ENCODE data around the gene U2AF2.

The U2AF2 gene

DNA sequence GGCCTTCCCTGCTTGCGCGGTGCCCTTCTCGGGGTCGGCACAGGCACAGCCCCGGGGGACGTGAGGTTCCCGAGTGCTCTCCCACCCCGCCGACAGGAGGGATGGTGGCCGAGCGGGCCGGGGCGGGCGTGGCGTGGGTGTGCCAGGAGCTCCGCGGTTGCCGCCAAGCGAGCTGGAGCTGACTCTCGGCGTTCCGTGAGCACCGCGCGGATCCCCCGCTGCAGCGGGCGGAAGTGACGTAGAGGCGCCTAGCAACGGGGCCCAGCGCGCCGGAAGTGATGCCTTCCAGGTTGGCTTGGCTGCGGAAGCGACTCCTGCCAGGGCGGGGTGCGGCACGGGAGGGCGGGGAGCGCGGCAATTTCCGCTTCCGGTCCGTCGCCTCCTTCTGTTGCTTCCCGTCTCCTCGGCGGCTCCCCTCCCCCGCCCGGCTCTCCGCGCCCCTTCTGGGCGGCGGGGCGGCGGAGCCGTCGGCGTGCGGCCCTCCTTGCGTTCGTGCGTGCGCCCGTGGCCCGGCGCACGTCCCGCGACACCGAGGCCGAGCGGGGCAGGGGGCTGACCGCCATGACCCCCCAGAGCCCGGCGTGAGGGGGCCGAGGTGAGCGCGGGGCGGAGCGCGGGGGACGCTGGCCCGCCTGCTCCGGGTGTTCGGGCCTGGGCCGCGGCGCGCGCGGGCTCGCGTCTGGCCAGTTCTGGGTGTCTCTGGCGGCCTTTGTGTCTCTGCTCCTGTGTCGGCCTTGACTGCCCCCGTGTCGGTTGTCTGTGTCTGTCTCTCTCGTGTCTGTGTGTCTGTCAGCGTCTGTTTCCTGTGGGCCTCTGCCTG, 20.2 kb downstream of the U2AF2 start, which contains the start of gene EPN1:
Gene EPN1 (plus strand): TSS at position 386 of the 820 bp plus-strand sequence. CDS start 3,402 bp downstream, outside the sequence.
- TF ChIP-seq, protein P1, sequence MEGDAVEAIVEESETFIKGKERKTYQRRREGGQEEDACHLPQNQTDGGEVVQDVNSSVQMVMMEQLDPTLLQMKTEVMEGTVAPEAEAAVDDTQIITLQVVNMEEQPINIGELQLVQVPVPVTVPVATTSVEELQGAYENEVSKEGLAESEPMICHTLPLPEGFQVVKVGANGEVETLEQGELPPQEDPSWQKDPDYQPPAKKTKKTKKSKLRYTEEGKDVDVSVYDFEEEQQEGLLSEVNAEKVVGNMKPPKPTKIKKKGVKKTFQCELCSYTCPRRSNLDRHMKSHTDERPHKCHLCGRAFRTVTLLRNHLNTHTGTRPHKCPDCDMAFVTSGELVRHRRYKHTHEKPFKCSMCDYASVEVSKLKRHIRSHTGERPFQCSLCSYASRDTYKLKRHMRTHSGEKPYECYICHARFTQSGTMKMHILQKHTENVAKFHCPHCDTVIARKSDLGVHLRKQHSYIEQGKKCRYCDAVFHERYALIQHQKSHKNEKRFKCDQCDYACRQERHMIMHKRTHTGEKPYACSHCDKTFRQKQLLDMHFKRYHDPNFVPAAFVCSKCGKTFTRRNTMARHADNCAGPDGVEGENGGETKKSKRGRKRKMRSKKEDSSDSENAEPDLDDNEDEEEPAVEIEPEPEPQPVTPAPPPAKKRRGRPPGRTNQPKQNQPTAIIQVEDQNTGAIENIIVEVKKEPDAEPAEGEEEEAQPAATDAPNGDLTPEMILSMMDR (IDR thresholded peaks at IDR 0.05; ENCODE audit: low read depth, low read length): no peak
- H3K4me3 ChIP-seq (ENCODE audit: low read depth, low read length): peak within 1 kb of the TSS; percentile 94

DNA sequence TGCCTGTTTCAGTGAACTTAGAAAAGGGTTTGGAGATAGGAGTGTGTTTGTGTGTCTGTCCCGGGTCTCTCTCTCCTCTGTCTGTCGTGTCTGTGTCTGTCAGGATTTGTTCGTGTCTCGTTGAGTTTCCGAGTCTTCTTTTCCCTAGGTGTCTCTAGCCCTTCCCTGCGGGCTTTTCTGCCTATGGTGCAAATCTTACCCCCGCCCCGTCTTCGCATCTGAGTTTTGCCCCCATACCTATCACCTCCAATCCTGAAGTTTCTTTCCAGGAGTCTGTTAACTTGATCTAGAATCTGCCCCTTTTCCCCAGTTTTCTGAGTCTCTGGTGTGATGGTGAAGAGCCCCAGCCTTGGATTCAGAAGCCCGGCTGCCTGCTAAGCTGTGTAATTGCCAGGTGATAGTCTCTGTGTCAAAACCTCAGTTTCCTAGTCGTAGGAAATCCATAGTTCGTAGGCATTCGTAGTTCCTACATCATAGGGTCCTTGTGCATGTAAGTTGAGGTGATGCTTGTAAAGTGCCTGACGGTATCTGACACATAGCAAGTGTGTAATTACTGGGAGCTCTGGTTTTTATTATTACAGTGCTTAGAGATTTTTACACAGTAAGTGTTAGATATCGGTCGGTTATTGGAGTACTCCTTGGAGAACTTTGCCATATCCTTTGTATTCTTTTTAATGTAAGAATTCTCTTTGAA, 21.0 kb downstream of the U2AF2 start:
- TF ChIP-seq, protein P1 (IDR thresholded peaks at IDR 0.05; ENCODE audit: low read depth, low read length): no peak
- peak overlapping the region; percentile 94 for H3K4me3 ChIP-seq (ENCODE audit: low read depth, low read length)

DNA sequence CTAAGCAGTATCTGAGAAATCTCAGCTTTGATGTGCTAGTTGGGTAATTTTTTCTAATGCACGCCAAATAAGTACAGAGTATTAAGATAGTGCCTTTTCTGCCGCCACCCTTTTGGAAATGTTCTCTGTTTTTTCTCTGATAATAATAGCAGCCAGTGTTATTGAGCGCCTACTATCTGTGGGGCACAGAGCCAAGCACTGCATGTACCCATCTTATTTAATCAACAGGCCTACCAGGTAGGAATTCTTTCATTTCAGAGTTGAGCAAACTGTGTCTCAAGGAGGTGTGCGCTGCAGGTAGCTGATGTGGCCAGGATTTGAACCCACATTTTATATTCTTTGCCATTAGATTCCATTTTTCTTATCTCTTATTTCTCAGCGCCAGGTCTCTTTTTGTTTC, 21.5 kb downstream of the U2AF2 start:
- TF ChIP-seq, protein P1 (IDR thresholded peaks at IDR 0.05; ENCODE audit: low read depth, low read length): no peak
- H3K4me3 ChIP-seq (ENCODE audit: low read depth, low read length): peak overlapping the region; percentile 94

DNA sequence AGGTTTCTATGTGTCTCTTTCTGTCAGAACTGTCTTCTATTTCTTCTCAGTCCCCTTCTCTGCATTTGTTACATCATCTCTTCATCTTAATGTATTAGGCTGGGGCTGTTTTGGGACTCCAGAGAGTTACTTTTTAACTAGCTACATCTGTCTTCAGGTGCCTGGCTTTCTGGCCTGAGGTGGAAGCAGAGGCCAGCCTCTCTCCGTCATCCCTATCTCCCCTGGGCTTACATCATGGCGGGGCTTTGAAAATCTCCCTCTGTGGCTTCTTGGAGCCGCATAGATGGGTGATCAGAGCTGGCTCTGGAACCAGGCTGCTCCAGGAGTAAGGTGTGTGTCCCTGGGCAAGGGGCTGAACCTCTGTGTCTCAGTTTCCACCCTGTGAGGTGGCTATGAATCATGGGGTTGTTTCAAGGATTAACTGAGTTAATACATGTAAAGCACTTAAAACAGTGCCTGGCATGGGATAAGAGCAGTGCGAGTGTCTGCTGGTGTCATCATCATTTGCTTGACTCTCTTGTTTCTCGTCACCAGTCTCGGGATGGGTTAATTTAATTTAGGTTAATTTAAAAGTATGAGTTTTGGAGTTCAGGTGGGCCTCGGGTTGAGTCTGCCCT, 22.2 kb downstream of the U2AF2 start:
- H3K4me3 ChIP-seq (ENCODE audit: low read depth, low read length): no peak overlapping the region
- TF ChIP-seq, protein P1 (IDR thresholded peaks at IDR 0.05; ENCODE audit: low read depth, low read length): no peak

DNA sequence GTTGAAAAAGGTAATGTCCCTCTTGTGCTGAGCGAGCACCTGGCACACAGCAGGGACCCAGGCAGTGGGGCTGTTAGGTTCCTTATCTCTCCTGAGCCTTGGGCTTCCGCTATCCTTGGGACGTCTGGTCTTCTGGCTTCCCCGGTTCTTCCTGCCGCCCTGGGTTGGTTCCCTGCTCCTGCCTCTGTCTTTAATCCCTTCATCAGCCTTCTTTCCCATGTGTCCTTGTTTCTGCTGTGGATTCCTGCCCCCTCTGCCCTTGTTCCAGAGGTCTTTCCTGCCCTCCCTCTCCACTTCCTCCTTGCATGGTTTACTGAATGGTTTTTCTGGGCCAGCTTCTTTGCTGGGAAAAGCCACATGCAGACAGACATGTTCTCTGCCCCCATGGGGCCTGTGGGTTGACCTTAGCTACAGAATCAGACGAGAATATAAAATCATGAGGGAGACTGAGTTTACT, 22.8 kb downstream of the U2AF2 start:
- TF ChIP-seq, protein P1 (IDR thresholded peaks at IDR 0.05; ENCODE audit: low read depth, low read length): no peak
- no peak overlapping the region for H3K4me3 ChIP-seq (ENCODE audit: low read depth, low read length)

DNA sequence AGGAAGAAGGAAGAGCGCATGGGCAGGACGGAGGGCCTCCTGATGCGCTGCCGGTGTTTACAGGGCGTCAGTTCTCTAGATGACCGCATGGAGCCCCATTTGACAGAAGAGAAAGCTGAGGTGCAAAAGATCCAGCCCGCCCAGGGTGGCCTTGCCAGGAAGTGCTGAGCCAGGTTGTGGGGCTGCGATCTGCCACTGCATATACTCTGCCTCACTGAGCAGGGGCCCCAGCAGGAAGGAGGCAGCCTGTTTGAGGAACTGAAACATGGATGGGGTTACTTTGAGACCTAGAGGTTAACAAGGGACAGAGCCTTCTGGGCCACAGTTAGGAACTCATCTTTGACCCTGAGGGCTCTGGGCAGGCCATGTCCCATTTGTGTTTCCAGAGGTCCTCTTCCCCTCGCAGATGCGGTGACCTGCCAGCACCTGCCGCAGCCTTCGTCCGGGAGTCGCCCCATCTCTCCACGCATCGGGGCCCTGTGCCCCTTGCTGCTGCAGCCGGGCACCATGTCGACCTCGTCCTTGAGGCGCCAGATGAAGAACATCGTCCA, 23.4 kb downstream of the U2AF2 start:
- no peak overlapping the region for H3K4me3 ChIP-seq (ENCODE audit: low read depth, low read length)
- TF ChIP-seq, protein P1 (IDR thresholded peaks at IDR 0.05; ENCODE audit: low read depth, low read length): no peak
